MV-4-11 (cell line): Measurements from ENCODE around the gene YEATS4.

Experiments used
- DNase-seq: peaks from one replicate; lab custom pipeline; 2025; lab: John Stamatoyannopoulos, UW

YEATS4 gene

DNA sequence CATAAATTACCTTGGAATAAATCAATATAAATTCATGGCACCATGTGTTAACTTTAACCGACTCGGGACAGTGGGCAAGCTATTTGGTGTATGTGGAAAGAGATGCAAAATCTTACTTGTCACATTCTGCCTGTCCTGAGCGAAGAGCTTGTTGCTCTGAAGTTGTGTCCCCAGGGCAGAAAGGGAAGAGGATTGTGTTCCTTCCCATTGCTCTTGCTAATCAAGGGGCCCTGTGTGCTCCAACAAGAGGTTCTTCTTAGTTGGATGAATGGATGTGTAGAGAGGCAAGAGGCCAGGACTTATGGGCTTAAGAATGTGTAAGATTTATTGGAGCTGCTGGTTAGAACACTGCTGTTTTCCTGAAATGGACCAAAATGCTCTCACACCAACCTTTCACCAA is 74.1 kb downstream of the YEATS4 start:
- no peak for DNase-seq

GRCh38 chr12:69435644-69436043 is 76.1 kb downstream of the YEATS4 start:
- DNase-seq = no peak

GRCh38 chr12:69437073-69437472 is 77.5 kb downstream of the YEATS4 start:
- DNase-seq = no peak

DNA sequence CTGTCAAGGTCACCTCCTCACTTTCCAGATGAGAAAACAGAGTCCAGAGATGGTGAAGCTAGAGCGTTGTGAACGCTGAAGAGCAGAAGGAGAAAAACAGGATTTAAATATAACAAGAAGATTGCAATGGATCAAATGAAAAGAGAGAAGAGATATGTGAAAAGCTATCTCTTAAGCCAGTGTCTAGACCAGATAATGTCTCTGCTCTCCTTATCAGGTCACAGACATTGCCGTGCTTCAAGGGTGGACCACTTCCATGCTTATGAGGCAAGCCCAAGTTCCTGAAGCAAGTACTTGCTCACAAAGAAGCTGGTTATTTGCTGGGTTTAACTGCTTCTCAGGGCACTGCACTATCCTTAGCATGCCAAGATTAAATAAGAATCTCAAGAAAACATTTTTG is 79.0 kb downstream of the YEATS4 start:
- no peak for DNase-seq

DNA sequence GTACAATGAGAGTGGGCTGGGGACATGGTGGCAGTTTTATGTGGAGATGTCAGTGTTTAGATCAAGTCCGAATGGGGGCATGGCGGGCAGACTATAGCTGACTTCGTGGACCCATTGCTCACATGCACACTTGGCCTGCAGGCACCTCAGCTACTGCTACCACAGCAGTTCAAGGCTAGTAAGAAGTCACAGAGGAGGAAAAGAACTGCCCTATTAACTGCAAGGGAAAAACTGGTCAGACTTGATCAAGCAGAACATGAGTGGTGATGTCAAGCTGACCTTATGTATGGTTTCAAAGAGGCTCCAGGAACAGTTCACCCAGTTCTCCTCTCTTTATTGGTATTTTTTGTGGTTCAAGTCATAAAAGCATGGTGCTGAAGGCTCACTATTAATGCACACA is 80.5 kb downstream of the YEATS4 start:
- no peak for DNase-seq
